ENCODE data around the gene TECR. TPM values are rescaled to one million over a fixed set of nuclear protein-coding genes. Genes with fewer than 3 reads are reported as not detected.

Gene TECR
- polyA plus RNA-seq, 1 donor from 2014 or later, result 31.4 TPM

GRCh38 chr19:14558370-14559066, 29.1 kb downstream of the TECR start:
- no peaks in the 10 kb centered on the region for H3K27me3 ChIP-seq (ENCODE audit: insufficient read depth, low read depth, low read length)
- no peak overlapping the region for H3K4me3 ChIP-seq (ENCODE audit: low read length)
- no peaks in the 10 kb centered on the region for H3K9me3 ChIP-seq (ENCODE audit: low read length)
- H3K4me2 ChIP-seq (ENCODE audit: low read length), result no peak overlapping the region
- H2AFZ ChIP-seq (ENCODE audit: low read depth, low read length), result no peak overlapping the region
- H3K9ac ChIP-seq (ENCODE audit: low read length), result no peak overlapping the region
- no peaks in the 10 kb centered on the region for H3K9me2 ChIP-seq (ENCODE audit: insufficient read depth, low read length)
- H4K20me1 ChIP-seq (ENCODE audit: insufficient read depth), result no peaks in the 10 kb centered on the region
- no peaks in the 10 kb centered on the region for H3K79me2 ChIP-seq (replicated peaks; ENCODE audit: insufficient read depth, low read length)
- no peaks in the 10 kb centered on the region for H3K36me3 ChIP-seq (ENCODE audit: insufficient read depth, low read length)
- H3F3A ChIP-seq (ENCODE audit: insufficient read depth, low read length, poor library complexity, severe bottlenecking), result no peaks in the 10 kb centered on the region
- H3K27ac ChIP-seq (ENCODE audit: low read length), result no peak overlapping the region
- TF ChIP-seq RAD21 (conservative IDR thresholded peaks at IDR 0.05) (no peak), TAF1 (IDR thresholded peaks at IDR 0.05; ENCODE audit: low read depth) (no peak), REST (IDR thresholded peaks at IDR 0.05; ENCODE audit: borderline replicate concordance) (no peak), POLR2AphosphoS5 (IDR thresholded peaks at IDR 0.05) (no peak), EZH2 (IDR thresholded peaks at IDR 0.05; ENCODE audit: borderline replicate concordance, insufficient read depth, low read length, poor library complexity, severe bottlenecking) (no peak), SMC3 (conservative IDR thresholded peaks at IDR 0.05; ENCODE audit: poor library complexity) (no peak), MXI1 (conservative IDR thresholded peaks at IDR 0.05; ENCODE audit: poor library complexity, severe bottlenecking) (no peak), EP300 (conservative IDR thresholded peaks at IDR 0.05; ENCODE audit: poor library complexity, severe bottlenecking) (no peak), CTCF (IDR thresholded peaks at IDR 0.05; ENCODE audit: poor library complexity, severe bottlenecking) (no peak)

GRCh38 chr19:14559916-14560775, 30.8 kb downstream of the TECR start:
- Histone ChIP-seq H3K4me2 (ENCODE audit: low read length) (no peak overlapping the region), H3K79me2 (replicated peaks; ENCODE audit: insufficient read depth, low read length) (no peaks in the 10 kb centered on the region), H2AFZ (ENCODE audit: low read depth, low read length) (no peak overlapping the region), H3K27me3 (ENCODE audit: insufficient read depth, low read depth, low read length) (no peaks in the 10 kb centered on the region), H3K9ac (ENCODE audit: low read length) (no peak overlapping the region), H3K9me2 (ENCODE audit: insufficient read depth, low read length) (no peaks in the 10 kb centered on the region), H3K36me3 (ENCODE audit: insufficient read depth, low read length) (no peaks in the 10 kb centered on the region), H3K4me3 (ENCODE audit: low read length) (no peak overlapping the region), H3F3A (ENCODE audit: insufficient read depth, low read length, poor library complexity, severe bottlenecking) (no peaks in the 10 kb centered on the region), H3K9me3 (ENCODE audit: low read length) (no peaks in the 10 kb centered on the region), H3K27ac (ENCODE audit: low read length) (no peak overlapping the region), H4K20me1 (ENCODE audit: insufficient read depth) (no peaks in the 10 kb centered on the region)
- TF ChIP-seq SMC3 (conservative IDR thresholded peaks at IDR 0.05; ENCODE audit: poor library complexity), result no peak
- no peak for TF ChIP-seq MXI1 (conservative IDR thresholded peaks at IDR 0.05; ENCODE audit: poor library complexity, severe bottlenecking)
- TF ChIP-seq POLR2AphosphoS5 (IDR thresholded peaks at IDR 0.05), result no peak
- no peak for TF ChIP-seq TAF1 (IDR thresholded peaks at IDR 0.05; ENCODE audit: low read depth)
- no peak for TF ChIP-seq EP300 (conservative IDR thresholded peaks at IDR 0.05; ENCODE audit: poor library complexity, severe bottlenecking)
- TF ChIP-seq RAD21 (conservative IDR thresholded peaks at IDR 0.05), result no peak
- TF ChIP-seq CTCF (IDR thresholded peaks at IDR 0.05; ENCODE audit: poor library complexity, severe bottlenecking), result no peak
- TF ChIP-seq REST (IDR thresholded peaks at IDR 0.05; ENCODE audit: borderline replicate concordance), result no peak
- no peak for TF ChIP-seq EZH2 (IDR thresholded peaks at IDR 0.05; ENCODE audit: borderline replicate concordance, insufficient read depth, low read length, poor library complexity, severe bottlenecking)
